SK-N-SH (cell line): ENCODE measurements around the gene HELB.

Experiments
- CHD2 ChIP-seq: fragments of 150-350 bp; IDR thresholded peaks from 2 replicates; pipeline ENCODE4 v1.6.1; 2018; ENCODE audit warnings: low read length; ENCODE audit not compliant: partially characterized antibody
- CTCF ChIP-seq: fragments of 200-600 bp; sonication (generic); IDR thresholded peaks from 2 replicates; pipeline ENCODE4 v1.6.1; 2017; ENCODE audit warnings: antibody characterized with exemption, mild to moderate bottlenecking, moderate library complexity
- MXI1 ChIP-seq: IDR thresholded peaks from 2 replicates; pipeline ENCODE4 v1.6.1; 2012; ENCODE audit warnings: mild to moderate bottlenecking, low read depth, low read length, improper control_type of control experiment
- POLR2AphosphoS5 ChIP-seq: IDR thresholded peaks from 2 replicates; pipeline ENCODE4 v1.6.1; 2012; ENCODE audit warnings: low read depth, low read length
- RAD21 ChIP-seq: IDR thresholded peaks from 2 replicates; pipeline ENCODE4 v1.6.1; 2012; ENCODE audit warnings: mild to moderate bottlenecking, low read length
- REST ChIP-seq: IDR thresholded peaks from 2 replicates; pipeline ENCODE4 v1.6.1; 2012; ENCODE audit warnings: mild to moderate bottlenecking, low read depth, low read length, moderate library complexity
- RFX5 ChIP-seq: IDR thresholded peaks from 2 replicates; pipeline ENCODE4 v1.6.1; 2012; ENCODE audit warnings: mild to moderate bottlenecking, improper control_type of control experiment, low read length
- SIN3A ChIP-seq: IDR thresholded peaks from 2 replicates; pipeline ENCODE4 v1.6.1; 2012; ENCODE audit warnings: low read depth, mild to moderate bottlenecking, low read length, moderate library complexity, borderline replicate concordance
- TCF12 ChIP-seq: IDR thresholded peaks from 2 replicates; pipeline ENCODE4 v1.4.0; 2012
- USF2 ChIP-seq: fragments of 150-350 bp; IDR thresholded peaks from 2 replicates; pipeline ENCODE4 v1.6.1; 2017; ENCODE audit warnings: antibody characterized with exemption, low read length, low read depth, borderline replicate concordance

- TF ChIP-seq CTCF (no peak), RAD21 (no peak), POLR2AphosphoS5 (no peak), REST (no peak), SIN3A (no peak), RFX5 (no peak), CHD2 (no peak), MXI1 (no peak), TCF12 (no peak), USF2 (no peak)
Measured at GRCh38 chr12:66255737-66256136, 46.6 kb upstream of the HELB start.
